H9 (cell line): ENCODE results near the gene TMEM132D. TPM values are rescaled to one million over a fixed set of nuclear protein-coding genes. Genes with fewer than 3 reads are reported as not detected.

Source experiments
- DNase-seq: peaks from one replicate; pipeline ENCODE4 v3.0.0-alpha.2; 2017
- H2AFZ ChIP-seq: one replicate; pipeline ENCODE4 v1.6.1; 2013; ENCODE audit warnings: mild to moderate bottlenecking, low read length, control low read depth, moderate library complexity
- H2AK5ac ChIP-seq: 2 replicates; pipeline ENCODE4 v1.6.1; 2013; ENCODE audit warnings: low read length, control low read depth, mixed read lengths; ENCODE audit not compliant: insufficient read length
- H2BK120ac ChIP-seq: one replicate; pipeline ENCODE4 v1.6.1; 2013; ENCODE audit warnings: low read depth, mild to moderate bottlenecking, low read length, control low read depth, inconsistent platforms; ENCODE audit not compliant: poor library complexity, severe bottlenecking
- H2BK12ac ChIP-seq: 2 replicates; pipeline ENCODE4 v1.6.1; 2013; ENCODE audit warnings: low read length, control low read depth, mixed read lengths, low read depth; ENCODE audit not compliant: insufficient read length
- H2BK15ac ChIP-seq: 2 replicates; pipeline ENCODE4 v1.6.1; 2013; ENCODE audit warnings: low read depth, low read length, control low read depth
- H2BK20ac ChIP-seq: one replicate; pipeline ENCODE4 v1.6.1; 2013; ENCODE audit warnings: low read depth, mild to moderate bottlenecking, low read length, control low read depth, inconsistent platforms; ENCODE audit not compliant: poor library complexity, severe bottlenecking
- H2BK5ac ChIP-seq: 2 replicates; pipeline ENCODE4 v1.6.1; 2013; ENCODE audit warnings: low read length, control low read depth, mixed read lengths; ENCODE audit not compliant: insufficient read length
- H3K14ac ChIP-seq: 2 replicates; pipeline ENCODE4 v1.6.1; 2013; ENCODE audit warnings: low read length, control low read depth; ENCODE audit not compliant: insufficient read depth
- H3K18ac ChIP-seq: 2 replicates; pipeline ENCODE4 v1.6.1; 2013; ENCODE audit warnings: low read depth, mild to moderate bottlenecking, mixed read lengths, low read length, control low read depth; ENCODE audit not compliant: insufficient read length
- H3K23ac ChIP-seq: 2 replicates; pipeline ENCODE4 v1.6.1; 2013; ENCODE audit warnings: low read length, control low read depth, mixed read lengths, low read depth; ENCODE audit not compliant: insufficient read length
- H3K23me2 ChIP-seq: 2 replicates; pipeline ENCODE4 v1.6.1; 2013; ENCODE audit warnings: low read depth, mild to moderate bottlenecking, mixed read lengths, low read length, control low read depth; ENCODE audit not compliant: insufficient read length, poor library complexity, severe bottlenecking
- H3K27ac ChIP-seq: 2 replicates; pipeline ENCODE4 v1.5.1; 2013; ENCODE audit warnings: low read length, control low read depth, mixed read lengths, low read depth; ENCODE audit not compliant: insufficient read length
- H3K27me3 ChIP-seq: 2 replicates; pipeline ENCODE4 v1.6.1; 2013; ENCODE audit warnings: low read length, control low read depth, inconsistent platforms; ENCODE audit not compliant: insufficient read depth
- H3K4ac ChIP-seq: 2 replicates; pipeline ENCODE4 v1.6.1; 2013; ENCODE audit warnings: low read depth, mild to moderate bottlenecking, control low read depth, inconsistent platforms, low read length, moderate library complexity
- H3K4me1 ChIP-seq: 2 replicates; pipeline ENCODE4 v1.6.1; 2013; ENCODE audit warnings: low read length, control low read depth, inconsistent platforms; ENCODE audit not compliant: insufficient read depth
- H3K4me2 ChIP-seq: 2 replicates; pipeline ENCODE4 v1.6.1; 2013; ENCODE audit warnings: low read length, control low read depth, mixed read lengths; ENCODE audit not compliant: insufficient read length, insufficient read depth
- H3K56ac ChIP-seq: 2 replicates; pipeline ENCODE4 v1.6.1; 2013; ENCODE audit warnings: low read depth, mild to moderate bottlenecking, mixed read lengths, low read length, control low read depth; ENCODE audit not compliant: insufficient read length
- H3K79me1 ChIP-seq: 2 replicates; pipeline ENCODE4 v1.6.1; 2013; ENCODE audit warnings: low read depth, mild to moderate bottlenecking, moderate library complexity, low read length, control low read depth, inconsistent platforms; ENCODE audit not compliant: insufficient read depth, poor library complexity, severe bottlenecking
- H3K79me2 ChIP-seq: 2 replicates; pipeline ENCODE4 v1.6.1; 2013; ENCODE audit warnings: low read length, control low read depth, inconsistent platforms; ENCODE audit not compliant: insufficient read depth
- H3K9ac ChIP-seq: 2 replicates; pipeline ENCODE4 v1.6.1; 2013; ENCODE audit warnings: low read length, control low read depth, mixed read lengths; ENCODE audit not compliant: insufficient read length; ENCODE audit errors: extremely low read depth
- H3K9me3 ChIP-seq: one replicate; pipeline ENCODE4 v1.6.1; 2013; ENCODE audit warnings: low read depth, low read length, inconsistent platforms; ENCODE audit not compliant: control insufficient read depth
- H3T11ph ChIP-seq: one replicate; pipeline ENCODE4 v1.6.1; 2013; ENCODE audit warnings: mild to moderate bottlenecking, low read length, control low read depth, inconsistent platforms
- H4K20me1 ChIP-seq: one replicate; pipeline ENCODE4 v1.6.1; 2013; ENCODE audit not compliant: control insufficient read depth, insufficient read length, insufficient read depth
- H4K5ac ChIP-seq: 2 replicates; pipeline ENCODE4 v1.6.1; 2013; ENCODE audit warnings: low read depth, mild to moderate bottlenecking, mixed read lengths, low read length, control low read depth; ENCODE audit not compliant: insufficient read length
- H4K8ac ChIP-seq: replicated peaks from 2 replicates; pipeline ENCODE4 v1.6.1; 2013; ENCODE audit warnings: low read length, control low read depth, mixed read lengths, low read depth; ENCODE audit not compliant: insufficient read length
- H4K91ac ChIP-seq: 2 replicates; pipeline ENCODE4 v1.6.1; 2013; ENCODE audit warnings: low read depth, mild to moderate bottlenecking, moderate library complexity, mixed read lengths, low read length, control low read depth; ENCODE audit not compliant: insufficient read length
- H3K27ac Mint-ChIP-seq, 3 experiments: 2 replicates in 2 of 3; 3 replicates in 1 of 3; pipeline ENCODE4 v1.8.0; 2020 to 2021; ENCODE audit warnings: mixed read lengths in 3 of 3, mild to moderate bottlenecking in 1 of 3, moderate library complexity in 1 of 3
- H3K27me3 Mint-ChIP-seq: 2 replicates; pipeline ENCODE4 v1.8.0; 2021; ENCODE audit warnings: low read depth, mild to moderate bottlenecking, moderate library complexity, mixed read lengths
- H3K36me3 Mint-ChIP-seq, 3 experiments: 2 replicates in 2 of 3; 3 replicates in 1 of 3; pipeline ENCODE4 v1.8.0; 2020 to 2021; ENCODE audit warnings: low read depth in 3 of 3, mixed read lengths in 3 of 3; ENCODE audit not compliant: insufficient read depth in 1 of 3
- H3K4me1 Mint-ChIP-seq, 2 experiments: 2 replicates each; pipeline ENCODE4 v1.8.0; 2020; ENCODE audit warnings: mixed read lengths in 2 of 2
- H3K4me3 Mint-ChIP-seq, 2 experiments: 2 replicates in 1 of 2; 3 replicates in 1 of 2; pipeline ENCODE4 v1.8.0; 2020 to 2021; ENCODE audit warnings: mild to moderate bottlenecking in 2 of 2, mixed read lengths in 2 of 2, moderate library complexity in 1 of 2
- H3K9me3 Mint-ChIP-seq, 2 experiments: 2 replicates in 1 of 2; 3 replicates in 1 of 2; pipeline ENCODE4 v1.8.0; 2020; ENCODE audit warnings: mild to moderate bottlenecking in 2 of 2, mixed read lengths in 2 of 2, moderate library complexity in 1 of 2
- WGBS: extraction: QIAGEN DNeasy Blood & Tissue Kit; methylation state at CpG from one replicate; pipeline ENCODE4 v1.1.7; 2013; ENCODE audit warnings: missing lambda C conversion rate, low lambda C conversion rate, mixed read lengths; ENCODE audit not compliant: insufficient read length; ENCODE audit errors: extremely low coverage; 5-methylcytosine and 5-hydroxymethylcytosine counted together
- total RNA-seq: library from RNA; stranded (reverse); gene quantifications from 2 replicates; pipeline ENCODE4 v1.2.1, GENCODE V29; 2021
- TF ChIP-seq, protein P1 (sequence below): fragments of 200-600 bp; sonication (generic); conservative IDR thresholded peaks from 3 replicates; pipeline ENCODE4 v1.8.0; 2021; ENCODE audit warnings: antibody characterized with exemption, mild to moderate bottlenecking

The TMEM132D gene
- total RNA-seq, 1 experiment from 2014 or later, result 6.1 TPM

DNA sequence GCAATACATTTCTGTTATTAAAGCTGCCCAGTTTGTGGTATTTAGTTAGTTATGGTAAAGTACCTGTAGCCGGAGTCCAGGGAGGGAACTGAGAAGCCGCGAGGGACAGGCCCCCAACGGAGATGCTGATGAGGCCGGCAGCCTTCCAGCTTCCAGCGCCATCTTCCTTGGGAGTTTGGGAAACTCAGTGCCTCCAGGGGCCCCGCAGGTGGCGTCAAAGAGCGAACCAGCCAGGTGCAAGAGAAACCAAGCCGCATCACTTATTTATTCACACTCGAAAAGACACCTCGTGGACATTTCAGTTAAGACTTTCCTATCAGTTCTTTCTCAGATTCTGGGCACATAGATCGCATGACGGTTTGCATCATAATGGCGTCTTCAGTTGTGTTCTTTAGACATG is 833.9 kb downstream of the TMEM132D start:
- Histone ChIP-seq H3K56ac (no peak overlapping the region), H4K20me1 (no peaks in the 10 kb centered on the region), H2BK12ac (no peak overlapping the region), H4K5ac (no peak overlapping the region), H3K4ac (no peak overlapping the region), H2BK15ac (no peak overlapping the region), H4K91ac (no peak overlapping the region), H4K8ac (no peak overlapping the region), H3K23me2 (no peaks in the 10 kb centered on the region), H2AFZ (no peak overlapping the region), H3K79me2 (no peaks in the 10 kb centered on the region), H2BK120ac (no peak overlapping the region), H3K9me3 (no peaks in the 10 kb centered on the region), H3K23ac (no peak overlapping the region), H3K27me3 (no peaks in the 10 kb centered on the region), H3K4me2 (no peak overlapping the region), H3K27ac (no peak overlapping the region), H3K79me1 (no peaks in the 10 kb centered on the region), H3K18ac (no peak overlapping the region), H3T11ph (no peak overlapping the region), H3K9ac (no peak overlapping the region), H3K14ac (no peak overlapping the region), H2AK5ac (no peak overlapping the region), H2BK20ac (no peak overlapping the region), H3K4me1 (no peaks in the 10 kb centered on the region), H2BK5ac (no peak overlapping the region)
- H3K36me3 Mint-ChIP-seq, result no peaks in the 10 kb centered on the region; a peak in 3 of 7 replicates
- no CpG with 5 or more reads among the region's 15 CpGs for WGBS
- no peaks in the 10 kb centered on the region for H3K9me3 Mint-ChIP-seq
- H3K4me3 Mint-ChIP-seq, result no peak overlapping the region
- no peaks in the 10 kb centered on the region; the same call in 1 of the 2 replicates for H3K27me3 Mint-ChIP-seq
- no peak overlapping the region for H3K27ac Mint-ChIP-seq
- peaks cover 18 to 25% of the 10 kb centered on the region in 2 experiments for H3K4me1 Mint-ChIP-seq
- no peak for DNase-seq
- TF ChIP-seq, protein P1, sequence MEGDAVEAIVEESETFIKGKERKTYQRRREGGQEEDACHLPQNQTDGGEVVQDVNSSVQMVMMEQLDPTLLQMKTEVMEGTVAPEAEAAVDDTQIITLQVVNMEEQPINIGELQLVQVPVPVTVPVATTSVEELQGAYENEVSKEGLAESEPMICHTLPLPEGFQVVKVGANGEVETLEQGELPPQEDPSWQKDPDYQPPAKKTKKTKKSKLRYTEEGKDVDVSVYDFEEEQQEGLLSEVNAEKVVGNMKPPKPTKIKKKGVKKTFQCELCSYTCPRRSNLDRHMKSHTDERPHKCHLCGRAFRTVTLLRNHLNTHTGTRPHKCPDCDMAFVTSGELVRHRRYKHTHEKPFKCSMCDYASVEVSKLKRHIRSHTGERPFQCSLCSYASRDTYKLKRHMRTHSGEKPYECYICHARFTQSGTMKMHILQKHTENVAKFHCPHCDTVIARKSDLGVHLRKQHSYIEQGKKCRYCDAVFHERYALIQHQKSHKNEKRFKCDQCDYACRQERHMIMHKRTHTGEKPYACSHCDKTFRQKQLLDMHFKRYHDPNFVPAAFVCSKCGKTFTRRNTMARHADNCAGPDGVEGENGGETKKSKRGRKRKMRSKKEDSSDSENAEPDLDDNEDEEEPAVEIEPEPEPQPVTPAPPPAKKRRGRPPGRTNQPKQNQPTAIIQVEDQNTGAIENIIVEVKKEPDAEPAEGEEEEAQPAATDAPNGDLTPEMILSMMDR, result no peak
